Panc1 (cell line): Measurements from ENCODE around the gene SLC6A4. TPM values are rescaled to one million over a fixed set of nuclear protein-coding genes. Genes with fewer than 3 reads are reported as not detected.
A peak's percentile ranks its signal among the peaks of the same experiment; 100 is the strongest.

ENCODE experiments used
- ATAC-seq: fragments of 200-7000 bp; cut with Tn5 transposase; 2 replicates; pipeline ENCODE4 v1.9.1; 2020; ENCODE audit warnings: mild to moderate bottlenecking, moderate library complexity
- Bru-seq: library from RNA; stranded (reverse); fragments of 400-500 nt; gene quantifications from one replicate; lab custom pipeline; 2021; lab: Mats Ljungman, UMichigan
- BruChase-seq, 2 experiments: library from RNA; stranded (reverse); fragments of 400-500 nt; gene quantifications; one replicate each; lab custom pipeline; 2021; lab: Mats Ljungman, UMichigan
- BruUV-seq: library from RNA; stranded (reverse); fragments of 400-500 nt; replicated peaks from 2 replicates; lab custom pipeline; 2021; lab: Mats Ljungman, UMichigan
- CTCF ChIA-PET: fragments of 300-600 bp; sonication (Branson Sonifier 250); formaldehyde crosslinking; loops from one replicate; lab custom pipeline; 2022; ENCODE audit warnings: antibody characterized with exemption; lab: Charles Lee
- POLR2A ChIA-PET: fragments of 300-600 bp; sonication (Branson Sonifier 250); formaldehyde crosslinking; loops from one replicate; lab custom pipeline; 2022; ENCODE audit warnings: antibody characterized with exemption; lab: Charles Lee
- DNase-seq: peaks from one replicate; pipeline ENCODE4 v3.0.0-alpha.2; 2010; ENCODE audit warnings: low read depth, low spot score
- H3K27ac ChIP-seq: 2 replicates; pipeline ENCODE4 v1.5.1; 2011; ENCODE audit warnings: mild to moderate bottlenecking, low read length, inconsistent platforms
- H3K27me3 ChIP-seq: fragments of 200-500 bp; sonication (Bioruptor generic); 2 replicates; pipeline ENCODE4 v1.6.0; 2014; ENCODE audit warnings: low read length, inconsistent platforms; ENCODE audit not compliant: control insufficient read depth, insufficient read depth
- H3K36me3 ChIP-seq: fragments of 200-500 bp; sonication (Bioruptor generic); 2 replicates; pipeline ENCODE4 v1.5.1; 2014; ENCODE audit warnings: inconsistent platforms, mild to moderate bottlenecking, low read length, moderate library complexity; ENCODE audit not compliant: control insufficient read depth, insufficient read depth
- H3K4me1 ChIP-seq: 2 replicates; pipeline ENCODE4 v1.5.1; 2011; ENCODE audit warnings: inconsistent platforms, mild to moderate bottlenecking, low read length, moderate library complexity; ENCODE audit not compliant: control insufficient read depth, insufficient read depth
- H3K4me3 ChIP-seq, 2 experiments: 2 replicates each; pipeline ENCODE4 v1.5.1; 2011 to 2012; ENCODE audit warnings: low read depth in 2 of 2, low read length in 2 of 2, mild to moderate bottlenecking in 2 of 2, inconsistent platforms in 1 of 2, moderate library complexity in 1 of 2
- H3K9me3 ChIP-seq: fragments of 200-500 bp; sonication (Bioruptor generic); 2 replicates; pipeline ENCODE4 v1.5.1; 2014; ENCODE audit warnings: low read depth, mild to moderate bottlenecking, inconsistent platforms, low read length, moderate library complexity; ENCODE audit not compliant: control insufficient read depth, insufficient read depth
- POLR2AphosphoS5 ChIP-seq: IDR thresholded peaks from 2 replicates; pipeline ENCODE4 v1.6.1; 2012; ENCODE audit warnings: mild to moderate bottlenecking, low read depth, low read length, moderate library complexity
- REST ChIP-seq, 2 experiments: IDR thresholded peaks; 2 replicates each; pipeline ENCODE4 v1.6.1; 2011 to 2012; ENCODE audit warnings: low read depth in 2 of 2, control low read depth in 1 of 2, low read length in 1 of 2, mild to moderate bottlenecking in 1 of 2, moderate library complexity in 1 of 2; ENCODE audit not compliant: insufficient read depth in 1 of 2
- SIN3A ChIP-seq: IDR thresholded peaks from 2 replicates; pipeline ENCODE4 v1.6.1; 2012; ENCODE audit warnings: low read depth, mild to moderate bottlenecking, low read length, moderate library complexity, borderline replicate concordance; ENCODE audit not compliant: insufficient read depth
- TCF7L2 ChIP-seq: IDR thresholded peaks from 2 replicates; pipeline ENCODE4 v1.6.1; 2011; ENCODE audit warnings: mild to moderate bottlenecking, low read depth, low read length, inconsistent platforms
- in situ Hi-C: cut with HindIII; loops from 2 replicates; pipeline ENCODE4 v1.10.0; 2016; ENCODE audit warnings: low sequenced_read_pairs, low pct_unique_long_range_greater_than_20kb
- intact Hi-C: fragments of 100-400 bp; cut with micrococcal nuclease; formaldehyde crosslinking; loops from one replicate; pipeline ENCODE4 v1.10.0; 2022; ENCODE audit not compliant: unreplicated experiment
- long read RNA-seq: library from polyadenylated mRNA; unstranded; transcript quantifications from one replicate; pipeline ENCODE4 v2.0.0, GENCODE V29; 2021; ENCODE audit not compliant: unreplicated experiment
- polyA plus RNA-seq: library from polyadenylated mRNA; unstranded; fragments of >200 nt; gene quantifications from one replicate; pipeline ENCODE4 v1.2.1, GENCODE V29; 2012; ENCODE audit warnings: missing spikeins; ENCODE audit not compliant: insufficient read length
- total RNA-seq: library from RNA; stranded (reverse); gene quantifications from one replicate; pipeline ENCODE4 v1.2.1, GENCODE V29; 2021; ENCODE audit not compliant: unreplicated experiment
- TF ChIP-seq, protein P1 (sequence below): fragments of 450-650 bp; IDR thresholded peaks from 2 replicates; pipeline ENCODE4 v1.5.1; 2017; ENCODE audit warnings: mild to moderate bottlenecking

Gene SLC6A4
- total RNA-seq: not detected
- polyA plus RNA-seq: not detected
- percentile 9 among the genes with signal in this experiment for Bru-seq, nascent RNA
- percentile 11 among the genes with signal in this experiment for BruChase-seq, experiment 1, labeled RNA remaining after a 2-hour chase
- BruChase-seq, experiment 2, labeled RNA remaining after a 6-hour chase: percentile 5 among the genes with signal in this experiment
- long read RNA-seq: 0 reads

GRCh38 chr17:30235386-30236296 lies at the start of gene SLC6A4:
Gene SLC6A4, minus strand, starts transcription at chr17:30235697. Its CDS starts 13,739 bp downstream, at chr17:30221958.
- Histone ChIP-seq H3K36me3 (no peaks in the 10 kb centered on the region), H3K27me3 (peaks cover 17% of the 10 kb centered on the region), H3K4me1 (peaks cover 20% of the 10 kb centered on the region), H3K4me3 (peak within 1 kb of the TSS; percentile 47 to 63), H3K27ac (no peak within 1 kb of the TSS), H3K9me3 (no peaks in the 10 kb centered on the region)
- DNase-seq (no peak), ATAC-seq (peak; percentile 40; the same call in 1 of the 2 replicates)
- ChIA-PET CTCF (interaction anchor here (0.5 to 2.2 kb wide), 6 partner anchors 34 to 131 kb away, joined by 3 to 32 read pairs (median 4); no protein-coding TSS in a partner anchor), POLR2A (interaction anchor here (0.6 to 0.7 kb wide), 2 partner anchors 11 to 110 kb away, joined by 3 to 6 read pairs; no protein-coding TSS in a partner anchor)
- in situ Hi-C loops (no loop called here), intact Hi-C loops (loop anchor here (5.0 kb wide), 2 partner anchors 113 to 133 kb away; no protein-coding TSS in a partner anchor)
- TF ChIP-seq POLR2AphosphoS5: no peak
- TF ChIP-seq TCF7L2: no peak
- no peak for TF ChIP-seq SIN3A
- no peak for TF ChIP-seq REST (IDR thresholded peaks at IDR 0.05; ENCODE audit: insufficient read depth in 1 of 2, low read depth in 2 of 2, low read length in 1 of 2)
- TF ChIP-seq, protein P1, sequence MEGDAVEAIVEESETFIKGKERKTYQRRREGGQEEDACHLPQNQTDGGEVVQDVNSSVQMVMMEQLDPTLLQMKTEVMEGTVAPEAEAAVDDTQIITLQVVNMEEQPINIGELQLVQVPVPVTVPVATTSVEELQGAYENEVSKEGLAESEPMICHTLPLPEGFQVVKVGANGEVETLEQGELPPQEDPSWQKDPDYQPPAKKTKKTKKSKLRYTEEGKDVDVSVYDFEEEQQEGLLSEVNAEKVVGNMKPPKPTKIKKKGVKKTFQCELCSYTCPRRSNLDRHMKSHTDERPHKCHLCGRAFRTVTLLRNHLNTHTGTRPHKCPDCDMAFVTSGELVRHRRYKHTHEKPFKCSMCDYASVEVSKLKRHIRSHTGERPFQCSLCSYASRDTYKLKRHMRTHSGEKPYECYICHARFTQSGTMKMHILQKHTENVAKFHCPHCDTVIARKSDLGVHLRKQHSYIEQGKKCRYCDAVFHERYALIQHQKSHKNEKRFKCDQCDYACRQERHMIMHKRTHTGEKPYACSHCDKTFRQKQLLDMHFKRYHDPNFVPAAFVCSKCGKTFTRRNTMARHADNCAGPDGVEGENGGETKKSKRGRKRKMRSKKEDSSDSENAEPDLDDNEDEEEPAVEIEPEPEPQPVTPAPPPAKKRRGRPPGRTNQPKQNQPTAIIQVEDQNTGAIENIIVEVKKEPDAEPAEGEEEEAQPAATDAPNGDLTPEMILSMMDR: no peak
- no TSS peak for BruUV-seq

DNA sequence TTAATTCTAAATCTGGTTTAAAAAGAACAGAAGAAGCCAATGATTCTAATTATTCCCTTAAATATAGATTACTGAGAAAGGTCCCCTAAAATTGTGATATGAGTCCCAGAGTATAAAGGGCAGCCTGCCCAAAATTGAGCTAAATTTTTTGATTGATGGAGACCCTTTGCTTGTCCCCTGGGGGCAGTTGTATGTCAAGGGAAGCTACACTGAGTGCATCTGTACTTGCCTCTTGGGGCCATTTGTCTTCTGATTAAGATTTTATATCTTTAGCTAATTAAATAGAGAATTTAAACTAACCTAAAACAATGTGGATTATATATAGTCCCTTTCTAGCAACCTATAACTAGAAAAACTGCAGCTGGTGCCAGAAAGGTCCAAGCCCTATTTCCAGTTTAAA lies 43.7 kb upstream of the SLC6A4 start:
- TF ChIP-seq REST (IDR thresholded peaks at IDR 0.05; ENCODE audit: insufficient read depth in 1 of 2, low read depth in 2 of 2, low read length in 1 of 2) (no peak), TCF7L2 (no peak), POLR2AphosphoS5 (no peak), SIN3A (no peak)
- TF ChIP-seq, protein P1: no peak
- Histone ChIP-seq H3K36me3 (peaks cover 18% of the 10 kb centered on the region), H3K4me3 (no peak overlapping the region), H3K4me1 (no peaks in the 10 kb centered on the region), H3K9me3 (no peaks in the 10 kb centered on the region), H3K27me3 (no peaks in the 10 kb centered on the region), H3K27ac (no peak overlapping the region)
- DNase-seq (no peak), ATAC-seq (no peak)
- ChIA-PET POLR2A (interaction anchor here (0.5 kb wide), 1 partner anchor 36 kb away, joined by 7 read pairs; no protein-coding TSS in a partner anchor), CTCF (no interaction called here)
- intact Hi-C loops (loop anchor here (2.0 kb wide), 1 partner anchor 174 kb away; no protein-coding TSS in a partner anchor), in situ Hi-C loops (no loop called here)
- no TSS peak for BruUV-seq
